Measurements from ENCODE around the gene TBC1D4. TPM values are rescaled to one million over a fixed set of nuclear protein-coding genes. Genes with fewer than 3 reads are reported as not detected.
A peak's percentile ranks its signal among the peaks of the same experiment; 100 is the strongest.

TBC1D4 gene
- total and polyA plus RNA-seq, 10 of the 15 experiments (the other 5 are each of a cell fraction or from before 2014, with no cell fraction given), result 11.0 to 38.6 (median 25.5) TPM

DNA sequence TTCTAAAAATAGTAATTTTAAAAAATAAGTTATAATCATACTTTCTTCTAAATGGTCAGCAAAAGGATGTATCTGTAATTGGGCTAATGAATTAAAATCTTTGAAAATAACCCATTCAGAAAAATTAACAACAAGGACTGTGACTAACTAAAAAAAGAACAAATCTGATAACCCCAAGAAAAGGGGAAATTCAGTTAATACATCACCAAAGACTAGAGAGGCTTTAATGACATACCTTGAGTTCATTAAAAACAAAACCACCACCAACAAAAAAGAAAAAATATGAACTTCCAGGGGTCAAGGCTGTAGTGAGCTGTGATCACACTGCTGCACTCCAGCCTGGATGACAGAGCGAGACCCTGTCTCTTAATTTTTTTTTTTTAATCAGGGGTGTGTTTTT lies 121.8 kb downstream of the TBC1D4 start:
- no peak overlapping the region for H3K27ac ChIP-seq (ENCODE audit: control insufficient read depth, insufficient read depth)
- intact Hi-C loops (cut with micrococcal nuclease; ENCODE audit: unreplicated experiment), result no loop called here
- no peak overlapping the region for H3K9ac ChIP-seq (ENCODE audit: control insufficient read depth, insufficient read depth, low read length)
- ChIA-PET CTCF (interaction anchor here (0.9 to 3.1 kb wide), 8 partner anchors 11 to 141 kb away, joined by 3 to 12 read pairs (median 4); partner anchors contain the start of gene TBC1D4), POLR2A (interaction anchor here (1.3 to 1.5 kb wide), 2 partner anchors 11 to 58 kb away, joined by 4 read pairs; no protein-coding TSS in a partner anchor), RAD21 (ENCODE audit: unreplicated experiment) (interaction anchor here (0.7 to 1.0 kb wide), 4 partner anchors 33 to 75 kb away, joined by 3 to 4 read pairs (median 3); no protein-coding TSS in a partner anchor), SMC1A (ENCODE audit: uncharacterized antibody, unreplicated experiment) (interaction anchor here (0.6 to 1.9 kb wide), 12 partner anchors 9 to 1479 kb away, joined by 3 to 7 read pairs (median 4); partner anchors contain the start of gene TBC1D4)
- no CpG with 5 or more reads among the region's 1 CpG for WGBS (ENCODE audit: insufficient coverage, insufficient replicate concordance, low lambda C conversion rate, missing lambda C conversion rate)
- H3K27me3 ChIP-seq (replicated peaks in 1 of 2; ENCODE audit: control insufficient read depth in 2 of 2, insufficient read depth in 2 of 2, low read length in 1 of 2), result no peaks in the 10 kb centered on the region
- no peak overlapping the region for H2AFZ ChIP-seq (ENCODE audit: control insufficient read depth, low read depth, low read length)
- in situ Hi-C loops (cut with MboI), result no loop called here
- no peak for DNase-seq (ENCODE audit: low read depth, low spot score)
- FAIRE-seq, result no peak
- H3K36me3 ChIP-seq (ENCODE audit: control insufficient read depth in 2 of 2, insufficient read depth in 2 of 2, low read length in 1 of 2), result no peaks in the 10 kb centered on the region; a peak in 1 of 4 replicates
- ATAC-seq, result peak; percentile 54
- H3K4me2 ChIP-seq (ENCODE audit: control insufficient read depth, insufficient read depth), result no peak overlapping the region
- H4K20me1 ChIP-seq (ENCODE audit: control insufficient read depth, insufficient read depth), result no peaks in the 10 kb centered on the region
- no peak overlapping the region for H3K4me3 ChIP-seq
- no peaks in the 10 kb centered on the region for H3K9me3 ChIP-seq (replicated peaks; ENCODE audit: control insufficient read depth, insufficient read depth, low read length)
- H3K4me1 ChIP-seq (ENCODE audit: control insufficient read depth, insufficient read depth, low read length), result peaks cover 5% of the 10 kb centered on the region; the same call in 1 of the 2 replicates
- no TSS peak for BruUV-seq (replicated peaks)
- peaks cover 7% of the 10 kb centered on the region for H3K79me2 ChIP-seq (ENCODE audit: control insufficient read depth, insufficient read depth, low read length)
- TF ChIP-seq RUNX3 (IDR thresholded peaks at IDR 0.05; ENCODE audit: low read length), result no peak; the same call in 1 of the 2 replicates
- peak; percentile 62 for TF ChIP-seq ATF7 (IDR thresholded peaks at IDR 0.05; ENCODE audit: low read depth)
- no peak for TF ChIP-seq SUZ12 (IDR thresholded peaks at IDR 0.05; ENCODE audit: unreplicated experiment)
- TF ChIP-seq RCOR1 (conservative IDR thresholded peaks at IDR 0.05; ENCODE audit: low read depth, low read length), result no peak
- TF ChIP-seq IKZF2 (IDR thresholded peaks at IDR 0.05), result no peak; a peak in 1 of 4 replicates
- no peak for TF ChIP-seq RB1 (IDR thresholded peaks at IDR 0.05; ENCODE audit: borderline replicate concordance)
- no peak for TF ChIP-seq SREBF1 (IDR thresholded peaks at IDR 0.05; ENCODE audit: low read length)
- no peak for TF ChIP-seq PAX5 (IDR thresholded peaks at IDR 0.05; ENCODE audit: borderline replicate concordance, low read depth, low read length)
- peak; percentile 92 for TF ChIP-seq MTA2 (IDR thresholded peaks at IDR 0.05; ENCODE audit: low read depth)
- no peak for TF ChIP-seq ZNF217 (IDR thresholded peaks at IDR 0.05)
- TF ChIP-seq, protein P1, sequence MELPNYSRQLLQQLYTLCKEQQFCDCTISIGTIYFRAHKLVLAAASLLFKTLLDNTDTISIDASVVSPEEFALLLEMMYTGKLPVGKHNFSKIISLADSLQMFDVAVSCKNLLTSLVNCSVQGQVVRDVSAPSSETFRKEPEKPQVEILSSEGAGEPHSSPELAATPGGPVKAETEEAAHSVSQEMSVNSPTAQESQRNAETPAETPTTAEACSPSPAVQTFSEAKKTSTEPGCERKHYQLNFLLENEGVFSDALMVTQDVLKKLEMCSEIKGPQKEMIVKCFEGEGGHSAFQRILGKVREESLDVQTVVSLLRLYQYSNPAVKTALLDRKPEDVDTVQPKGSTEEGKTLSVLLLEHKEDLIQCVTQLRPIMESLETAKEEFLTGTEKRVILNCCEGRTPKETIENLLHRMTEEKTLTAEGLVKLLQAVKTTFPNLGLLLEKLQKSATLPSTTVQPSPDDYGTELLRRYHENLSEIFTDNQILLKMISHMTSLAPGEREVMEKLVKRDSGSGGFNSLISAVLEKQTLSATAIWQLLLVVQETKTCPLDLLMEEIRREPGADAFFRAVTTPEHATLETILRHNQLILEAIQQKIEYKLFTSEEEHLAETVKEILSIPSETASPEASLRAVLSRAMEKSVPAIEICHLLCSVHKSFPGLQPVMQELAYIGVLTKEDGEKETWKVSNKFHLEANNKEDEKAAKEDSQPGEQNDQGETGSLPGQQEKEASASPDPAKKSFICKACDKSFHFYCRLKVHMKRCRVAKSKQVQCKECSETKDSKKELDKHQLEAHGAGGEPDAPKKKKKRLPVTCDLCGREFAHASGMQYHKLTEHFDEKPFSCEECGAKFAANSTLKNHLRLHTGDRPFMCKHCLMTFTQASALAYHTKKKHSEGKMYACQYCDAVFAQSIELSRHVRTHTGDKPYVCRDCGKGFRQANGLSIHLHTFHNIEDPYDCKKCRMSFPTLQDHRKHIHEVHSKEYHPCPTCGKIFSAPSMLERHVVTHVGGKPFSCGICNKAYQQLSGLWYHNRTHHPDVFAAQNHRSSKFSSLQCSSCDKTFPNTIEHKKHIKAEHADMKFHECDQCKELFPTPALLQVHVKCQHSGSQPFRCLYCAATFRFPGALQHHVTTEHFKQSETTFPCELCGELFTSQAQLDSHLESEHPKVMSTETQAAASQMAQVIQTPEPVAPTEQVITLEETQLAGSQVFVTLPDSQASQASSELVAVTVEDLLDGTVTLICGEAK (IDR thresholded peaks at IDR 0.05; ENCODE audit: borderline replicate concordance), result no peak
- peak; percentile 26 for TF ChIP-seq MEF2B (IDR thresholded peaks at IDR 0.05; ENCODE audit: partially characterized antibody, poor library complexity, severe bottlenecking)
- no peak for TF ChIP-seq DPF2 (IDR thresholded peaks at IDR 0.05)
- no peak for TF ChIP-seq NFYB (IDR thresholded peaks at IDR 0.05; ENCODE audit: insufficient read depth, low read depth, low read length)
- TF ChIP-seq POLR2AphosphoS2 (IDR thresholded peaks at IDR 0.05; ENCODE audit: low read depth, low read length), result no peak
- TF ChIP-seq, protein P2, sequence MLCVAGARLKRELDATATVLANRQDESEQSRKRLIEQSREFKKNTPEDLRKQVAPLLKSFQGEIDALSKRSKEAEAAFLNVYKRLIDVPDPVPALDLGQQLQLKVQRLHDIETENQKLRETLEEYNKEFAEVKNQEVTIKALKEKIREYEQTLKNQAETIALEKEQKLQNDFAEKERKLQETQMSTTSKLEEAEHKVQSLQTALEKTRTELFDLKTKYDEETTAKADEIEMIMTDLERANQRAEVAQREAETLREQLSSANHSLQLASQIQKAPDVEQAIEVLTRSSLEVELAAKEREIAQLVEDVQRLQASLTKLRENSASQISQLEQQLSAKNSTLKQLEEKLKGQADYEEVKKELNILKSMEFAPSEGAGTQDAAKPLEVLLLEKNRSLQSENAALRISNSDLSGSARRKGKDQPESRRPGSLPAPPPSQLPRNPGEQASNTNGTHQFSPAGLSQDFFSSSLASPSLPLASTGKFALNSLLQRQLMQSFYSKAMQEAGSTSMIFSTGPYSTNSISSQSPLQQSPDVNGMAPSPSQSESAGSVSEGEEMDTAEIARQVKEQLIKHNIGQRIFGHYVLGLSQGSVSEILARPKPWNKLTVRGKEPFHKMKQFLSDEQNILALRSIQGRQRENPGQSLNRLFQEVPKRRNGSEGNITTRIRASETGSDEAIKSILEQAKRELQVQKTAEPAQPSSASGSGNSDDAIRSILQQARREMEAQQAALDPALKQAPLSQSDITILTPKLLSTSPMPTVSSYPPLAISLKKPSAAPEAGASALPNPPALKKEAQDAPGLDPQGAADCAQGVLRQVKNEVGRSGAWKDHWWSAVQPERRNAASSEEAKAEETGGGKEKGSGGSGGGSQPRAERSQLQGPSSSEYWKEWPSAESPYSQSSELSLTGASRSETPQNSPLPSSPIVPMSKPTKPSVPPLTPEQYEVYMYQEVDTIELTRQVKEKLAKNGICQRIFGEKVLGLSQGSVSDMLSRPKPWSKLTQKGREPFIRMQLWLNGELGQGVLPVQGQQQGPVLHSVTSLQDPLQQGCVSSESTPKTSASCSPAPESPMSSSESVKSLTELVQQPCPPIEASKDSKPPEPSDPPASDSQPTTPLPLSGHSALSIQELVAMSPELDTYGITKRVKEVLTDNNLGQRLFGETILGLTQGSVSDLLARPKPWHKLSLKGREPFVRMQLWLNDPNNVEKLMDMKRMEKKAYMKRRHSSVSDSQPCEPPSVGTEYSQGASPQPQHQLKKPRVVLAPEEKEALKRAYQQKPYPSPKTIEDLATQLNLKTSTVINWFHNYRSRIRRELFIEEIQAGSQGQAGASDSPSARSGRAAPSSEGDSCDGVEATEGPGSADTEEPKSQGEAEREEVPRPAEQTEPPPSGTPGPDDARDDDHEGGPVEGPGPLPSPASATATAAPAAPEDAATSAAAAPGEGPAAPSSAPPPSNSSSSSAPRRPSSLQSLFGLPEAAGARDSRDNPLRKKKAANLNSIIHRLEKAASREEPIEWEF (IDR thresholded peaks at IDR 0.05; ENCODE audit: insufficient replicate concordance, low read depth, low read length), result no peak
- TF ChIP-seq PML (IDR thresholded peaks at IDR 0.05; ENCODE audit: low read length), result no peak

Measured in GM12878 (cell line).